ENCODE results near the gene CYP21A2. TPM values are rescaled to one million over a fixed set of nuclear protein-coding genes. Genes with fewer than 3 reads are reported as not detected.
"Not testable (repeated sequence)": the region's sequence is repeated elsewhere in the genome, so short reads cannot be mapped to it uniquely, and the experiment has no call there.

Gene CYP21A2
- total RNA-seq, 1 donor from 2014 or later = 0.44 TPM

GRCh38 chr6:32056254-32056653, 18.0 kb downstream of the CYP21A2 start:
- Mint-ChIP-seq H3K36me3 (ENCODE audit: low read depth, unreplicated experiment) (peaks cover 3% of the 10 kb centered on the region), H3K27ac (ENCODE audit: unreplicated experiment) (no peak overlapping the region), H3K4me3 (ENCODE audit: unreplicated experiment) (no peak overlapping the region), H3K9me3 (ENCODE audit: unreplicated experiment) (no peaks in the 10 kb centered on the region), H3K4me1 (ENCODE audit: unreplicated experiment) (no peaks in the 10 kb centered on the region), H3K27me3 (ENCODE audit: unreplicated experiment) (peaks cover 8% of the 10 kb centered on the region)
- TF ChIP-seq, protein P1, sequence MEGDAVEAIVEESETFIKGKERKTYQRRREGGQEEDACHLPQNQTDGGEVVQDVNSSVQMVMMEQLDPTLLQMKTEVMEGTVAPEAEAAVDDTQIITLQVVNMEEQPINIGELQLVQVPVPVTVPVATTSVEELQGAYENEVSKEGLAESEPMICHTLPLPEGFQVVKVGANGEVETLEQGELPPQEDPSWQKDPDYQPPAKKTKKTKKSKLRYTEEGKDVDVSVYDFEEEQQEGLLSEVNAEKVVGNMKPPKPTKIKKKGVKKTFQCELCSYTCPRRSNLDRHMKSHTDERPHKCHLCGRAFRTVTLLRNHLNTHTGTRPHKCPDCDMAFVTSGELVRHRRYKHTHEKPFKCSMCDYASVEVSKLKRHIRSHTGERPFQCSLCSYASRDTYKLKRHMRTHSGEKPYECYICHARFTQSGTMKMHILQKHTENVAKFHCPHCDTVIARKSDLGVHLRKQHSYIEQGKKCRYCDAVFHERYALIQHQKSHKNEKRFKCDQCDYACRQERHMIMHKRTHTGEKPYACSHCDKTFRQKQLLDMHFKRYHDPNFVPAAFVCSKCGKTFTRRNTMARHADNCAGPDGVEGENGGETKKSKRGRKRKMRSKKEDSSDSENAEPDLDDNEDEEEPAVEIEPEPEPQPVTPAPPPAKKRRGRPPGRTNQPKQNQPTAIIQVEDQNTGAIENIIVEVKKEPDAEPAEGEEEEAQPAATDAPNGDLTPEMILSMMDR (IDR thresholded peaks at IDR 0.05; ENCODE audit: unreplicated experiment) = no peak
- DNase-seq (ENCODE audit: low spot score) = no peak

- Mint-ChIP-seq H3K4me3 (ENCODE audit: unreplicated experiment) (peak overlapping the region; percentile 57), H3K36me3 (ENCODE audit: low read depth, unreplicated experiment) (peaks cover 3% of the 10 kb centered on the region), H3K4me1 (ENCODE audit: unreplicated experiment) (no peaks in the 10 kb centered on the region), H3K27ac (ENCODE audit: unreplicated experiment) (no peak overlapping the region), H3K9me3 (ENCODE audit: unreplicated experiment) (no peaks in the 10 kb centered on the region), H3K27me3 (ENCODE audit: unreplicated experiment) (peaks cover 8% of the 10 kb centered on the region)
- DNase-seq (ENCODE audit: low spot score) = no peak
- TF ChIP-seq, protein P1 (IDR thresholded peaks at IDR 0.05; ENCODE audit: unreplicated experiment) = no peak
Observed at GRCh38 chr6:32057966-32058365, 19.8 kb downstream of the CYP21A2 start.

DNA sequence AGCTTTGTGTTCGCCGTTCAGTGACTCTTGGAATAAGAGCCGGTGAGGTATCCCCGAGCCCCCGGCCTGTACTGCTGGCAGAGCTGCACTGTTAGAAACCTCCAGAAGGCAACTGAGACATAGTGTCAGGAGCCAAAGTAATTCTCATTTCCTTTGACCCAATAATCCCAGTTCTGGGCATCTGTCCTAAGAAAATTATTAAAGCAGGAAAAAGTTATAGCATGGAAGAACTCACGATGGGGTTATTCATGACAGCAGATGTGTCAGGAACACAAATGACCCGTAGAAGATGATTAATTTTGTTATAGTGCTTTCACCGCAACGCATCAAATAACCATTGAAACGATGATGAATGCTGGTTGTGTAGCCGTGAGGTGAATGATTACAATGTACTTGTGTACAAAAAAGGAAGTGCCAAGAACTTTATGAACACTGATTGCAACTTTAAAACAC, 20.3 kb downstream of the CYP21A2 start:
- H3K4me3 Mint-ChIP-seq (ENCODE audit: unreplicated experiment) = no peak overlapping the region
- no peaks in the 10 kb centered on the region for H3K4me1 Mint-ChIP-seq (ENCODE audit: unreplicated experiment)
- H3K36me3 Mint-ChIP-seq (ENCODE audit: low read depth, unreplicated experiment) = peaks cover 3% of the 10 kb centered on the region
- peaks cover 8% of the 10 kb centered on the region for H3K27me3 Mint-ChIP-seq (ENCODE audit: unreplicated experiment)
- no peak for DNase-seq (ENCODE audit: low spot score)
- TF ChIP-seq, protein P1 (IDR thresholded peaks at IDR 0.05; ENCODE audit: unreplicated experiment) = no peak
- no peaks in the 10 kb centered on the region for H3K9me3 Mint-ChIP-seq (ENCODE audit: unreplicated experiment)
- no peak overlapping the region for H3K27ac Mint-ChIP-seq (ENCODE audit: unreplicated experiment)

DNA sequence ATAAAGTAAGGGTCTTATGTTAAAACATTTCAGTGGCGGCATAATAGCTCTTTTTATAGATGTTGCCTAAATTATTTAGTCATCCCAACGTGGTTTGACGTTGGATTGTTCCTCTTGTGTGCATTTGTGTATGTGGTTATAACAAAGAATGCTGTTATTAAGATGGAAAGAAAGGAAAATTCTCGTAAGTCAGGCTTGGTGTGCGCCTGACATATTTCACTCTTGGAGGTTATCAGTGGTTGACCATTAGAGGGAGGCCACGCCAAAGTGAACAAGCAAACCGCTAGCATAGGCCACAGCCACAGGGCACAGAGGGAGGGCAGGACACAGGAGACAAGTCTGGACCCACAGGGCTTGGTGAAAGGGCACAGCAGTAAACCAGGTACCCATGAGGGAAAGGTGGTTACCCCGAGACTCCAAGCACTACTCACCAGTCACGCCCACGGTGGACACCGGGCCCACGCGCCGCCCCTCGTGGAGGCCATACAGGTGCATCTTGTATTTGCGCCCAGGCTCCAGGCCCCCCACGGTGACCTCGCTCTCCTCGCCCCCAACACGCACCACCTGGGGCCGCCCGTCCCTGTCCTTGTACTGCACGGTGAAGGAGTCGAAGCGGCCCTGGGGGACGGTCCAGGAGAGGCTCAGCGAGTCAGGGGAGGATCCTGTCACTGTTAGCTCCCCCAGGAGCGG, 22.9 kb downstream of the CYP21A2 start:
- Mint-ChIP-seq H3K27me3 (ENCODE audit: unreplicated experiment) (no peaks in the 10 kb centered on the region), H3K4me1 (ENCODE audit: unreplicated experiment) (no peaks in the 10 kb centered on the region), H3K9me3 (ENCODE audit: unreplicated experiment) (no peaks in the 10 kb centered on the region), H3K36me3 (ENCODE audit: low read depth, unreplicated experiment) (peaks cover 3% of the 10 kb centered on the region), H3K4me3 (ENCODE audit: unreplicated experiment) (no peak overlapping the region), H3K27ac (ENCODE audit: unreplicated experiment) (no peak overlapping the region)
- TF ChIP-seq, protein P1 (IDR thresholded peaks at IDR 0.05; ENCODE audit: unreplicated experiment) = no peak
- no peak for DNase-seq (ENCODE audit: low spot score)

DNA sequence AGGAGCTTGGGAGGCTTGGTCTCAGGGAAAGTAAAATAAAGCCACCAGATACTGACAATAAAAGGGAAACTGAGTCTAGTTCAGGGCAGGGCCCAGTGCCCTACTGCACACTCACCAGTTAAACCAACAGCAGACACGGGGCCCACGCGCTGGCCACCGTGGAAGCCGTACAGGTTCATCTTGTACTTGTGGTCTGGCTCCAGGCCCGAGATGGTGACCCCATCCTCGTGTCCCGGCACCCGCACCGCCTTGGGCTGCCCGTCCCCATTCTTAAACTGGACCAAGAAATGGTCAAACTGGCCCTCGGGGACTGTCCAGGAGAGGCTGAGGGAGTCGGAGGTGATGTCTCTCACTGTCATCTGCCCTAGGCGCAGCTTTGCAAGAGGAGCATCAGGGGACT, 26.5 kb downstream of the CYP21A2 start:
- no peaks in the 10 kb centered on the region for H3K36me3 Mint-ChIP-seq (ENCODE audit: low read depth, unreplicated experiment)
- TF ChIP-seq, protein P1 (IDR thresholded peaks at IDR 0.05; ENCODE audit: unreplicated experiment) = no peak
- H3K4me1 Mint-ChIP-seq (ENCODE audit: unreplicated experiment) = no peaks in the 10 kb centered on the region
- H3K27me3 Mint-ChIP-seq (ENCODE audit: unreplicated experiment) = peaks cover 2% of the 10 kb centered on the region
- no peaks in the 10 kb centered on the region for H3K9me3 Mint-ChIP-seq (ENCODE audit: unreplicated experiment)
- no peak overlapping the region for H3K27ac Mint-ChIP-seq (ENCODE audit: unreplicated experiment)
- no peak for DNase-seq (ENCODE audit: low spot score)
- no peak overlapping the region for H3K4me3 Mint-ChIP-seq (ENCODE audit: unreplicated experiment)

GRCh38 chr6:32067521-32067920, 29.3 kb downstream of the CYP21A2 start:
- H3K9me3 Mint-ChIP-seq (ENCODE audit: unreplicated experiment); DNase-seq (ENCODE audit: low spot score); H3K4me1 Mint-ChIP-seq (ENCODE audit: unreplicated experiment); H3K27me3 Mint-ChIP-seq (ENCODE audit: unreplicated experiment); H3K27ac Mint-ChIP-seq (ENCODE audit: unreplicated experiment); H3K4me3 Mint-ChIP-seq (ENCODE audit: unreplicated experiment); H3K36me3 Mint-ChIP-seq (ENCODE audit: low read depth, unreplicated experiment): not testable (repeated sequence)

DNA sequence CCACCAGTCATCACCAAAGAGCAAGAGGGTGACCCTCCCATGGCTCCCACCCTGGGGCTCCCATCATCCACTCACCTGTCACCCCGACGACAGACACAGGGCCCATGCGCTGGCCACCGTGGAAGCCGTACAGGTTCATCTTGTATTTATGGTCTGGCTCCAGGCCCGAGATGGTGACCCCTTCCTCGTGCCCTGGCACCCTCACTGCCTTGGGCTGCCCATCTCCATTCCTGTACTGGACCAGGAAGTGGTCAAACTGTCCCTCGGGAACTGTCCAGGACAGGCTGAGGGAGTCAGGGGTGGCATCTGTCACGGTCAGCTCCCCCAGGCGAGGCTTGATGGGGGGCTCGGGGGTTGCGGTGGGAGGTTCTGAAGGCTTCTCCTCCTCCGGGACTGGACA, 30.1 kb downstream of the CYP21A2 start:
- not testable (repeated sequence) for H3K4me1 Mint-ChIP-seq (ENCODE audit: unreplicated experiment); H3K27me3 Mint-ChIP-seq (ENCODE audit: unreplicated experiment); DNase-seq (ENCODE audit: low spot score)

More for the DNA sequence above, 30.1 kb downstream of the CYP21A2 start:
- H3K36me3 Mint-ChIP-seq (ENCODE audit: low read depth, unreplicated experiment); H3K27ac Mint-ChIP-seq (ENCODE audit: unreplicated experiment); H3K9me3 Mint-ChIP-seq (ENCODE audit: unreplicated experiment); H3K4me3 Mint-ChIP-seq (ENCODE audit: unreplicated experiment): not testable (repeated sequence)

Measured in endothelial cell (in vitro differentiated cells).